Measurements from ENCODE around the gene MYH11. TPM values are rescaled to one million over a fixed set of nuclear protein-coding genes. Genes with fewer than 3 reads are reported as not detected.

Gene MYH11
- total RNA-seq, 1 donor from 2014 or later: 1.9 TPM

GRCh38 chr16:15748654-15749053 is 108.2 kb downstream of the MYH11 start:
- TF ChIP-seq CTCF (IDR thresholded peaks at IDR 0.05): no peak
- Mint-ChIP-seq H3K9me3 (ENCODE audit: unreplicated experiment) (no peaks in the 10 kb centered on the region), H3K27me3 (ENCODE audit: unreplicated experiment) (no peaks in the 10 kb centered on the region), H3K27ac (ENCODE audit: unreplicated experiment) (no peak overlapping the region), H3K4me3 (ENCODE audit: unreplicated experiment) (no peak overlapping the region), H3K4me1 (ENCODE audit: unreplicated experiment) (no peaks in the 10 kb centered on the region), H3K36me3 (ENCODE audit: unreplicated experiment) (no peaks in the 10 kb centered on the region)
- no peak for DNase-seq (ENCODE audit: extremely low spot score, unreplicated experiment)

- no peak for TF ChIP-seq CTCF (IDR thresholded peaks at IDR 0.05)
- Mint-ChIP-seq H3K4me1 (ENCODE audit: unreplicated experiment) (no peaks in the 10 kb centered on the region), H3K4me3 (ENCODE audit: unreplicated experiment) (no peak overlapping the region), H3K27me3 (ENCODE audit: unreplicated experiment) (no peaks in the 10 kb centered on the region), H3K9me3 (ENCODE audit: unreplicated experiment) (no peaks in the 10 kb centered on the region), H3K36me3 (ENCODE audit: unreplicated experiment) (no peaks in the 10 kb centered on the region), H3K27ac (ENCODE audit: unreplicated experiment) (no peak overlapping the region)
- no peak for DNase-seq (ENCODE audit: extremely low spot score, unreplicated experiment)
Measured at GRCh38 chr16:15747937-15748336, 108.9 kb downstream of the MYH11 start.

DNA sequence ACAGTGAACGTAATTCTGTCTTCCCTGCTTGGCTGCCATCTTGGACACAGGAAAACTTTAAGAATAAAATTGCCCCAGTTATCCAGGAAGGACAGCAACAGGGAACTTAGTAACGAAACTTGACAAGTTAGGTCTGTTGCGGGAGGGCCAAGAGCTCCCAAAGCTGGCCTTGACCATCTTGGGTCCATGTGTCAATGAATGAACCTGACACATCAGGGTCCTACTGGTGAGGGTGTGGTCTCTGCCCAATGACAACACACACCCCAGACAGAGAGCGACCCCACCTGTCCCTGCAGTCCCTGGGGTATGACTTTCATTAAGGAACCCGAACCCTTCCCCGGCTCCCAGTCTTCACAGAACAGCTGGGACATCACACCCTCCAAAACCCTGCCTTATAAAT is 110.5 kb downstream of the MYH11 start:
- DNase-seq (ENCODE audit: extremely low spot score, unreplicated experiment): no peak
- Mint-ChIP-seq H3K4me1 (ENCODE audit: unreplicated experiment) (no peaks in the 10 kb centered on the region), H3K27me3 (ENCODE audit: unreplicated experiment) (no peaks in the 10 kb centered on the region), H3K9me3 (ENCODE audit: unreplicated experiment) (no peaks in the 10 kb centered on the region), H3K27ac (ENCODE audit: unreplicated experiment) (no peak overlapping the region), H3K4me3 (ENCODE audit: unreplicated experiment) (no peak overlapping the region), H3K36me3 (ENCODE audit: unreplicated experiment) (no peaks in the 10 kb centered on the region)
- no peak for TF ChIP-seq CTCF (IDR thresholded peaks at IDR 0.05)

DNA sequence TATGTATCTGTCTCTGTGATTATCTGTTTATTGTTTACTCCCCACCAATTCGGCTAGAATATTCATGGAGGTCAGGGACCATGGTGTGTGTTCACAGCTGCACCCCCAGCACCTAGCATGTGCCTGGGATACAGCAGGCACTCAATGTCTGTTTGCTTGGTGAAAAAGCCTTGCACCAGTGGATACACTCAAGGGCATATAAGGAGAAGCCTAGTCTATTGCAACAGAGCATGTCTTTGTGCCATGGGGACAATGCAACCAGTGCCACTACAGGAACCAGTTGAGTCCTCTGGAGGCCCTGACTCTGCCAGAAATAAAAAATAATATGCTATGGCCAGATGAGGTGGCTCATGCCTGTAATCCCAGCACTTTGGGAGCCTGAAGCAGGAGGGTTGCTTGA is 113.2 kb downstream of the MYH11 start:
- no peak for DNase-seq (ENCODE audit: extremely low spot score, unreplicated experiment)
- Mint-ChIP-seq H3K9me3 (ENCODE audit: unreplicated experiment) (no peaks in the 10 kb centered on the region), H3K4me1 (ENCODE audit: unreplicated experiment) (no peaks in the 10 kb centered on the region), H3K36me3 (ENCODE audit: unreplicated experiment) (no peaks in the 10 kb centered on the region), H3K27me3 (ENCODE audit: unreplicated experiment) (no peaks in the 10 kb centered on the region), H3K27ac (ENCODE audit: unreplicated experiment) (no peak overlapping the region), H3K4me3 (ENCODE audit: unreplicated experiment) (no peak overlapping the region)
- TF ChIP-seq CTCF (IDR thresholded peaks at IDR 0.05): no peak

- H3K27ac Mint-ChIP-seq (ENCODE audit: unreplicated experiment): no peak overlapping the region
- no peak overlapping the region for H3K4me3 Mint-ChIP-seq (ENCODE audit: unreplicated experiment)
- H3K9me3 Mint-ChIP-seq (ENCODE audit: unreplicated experiment): no peaks in the 10 kb centered on the region
- no peaks in the 10 kb centered on the region for H3K27me3 Mint-ChIP-seq (ENCODE audit: unreplicated experiment)
- no peak for DNase-seq (ENCODE audit: extremely low spot score, unreplicated experiment)
- no peaks in the 10 kb centered on the region for H3K36me3 Mint-ChIP-seq (ENCODE audit: unreplicated experiment)
- no peak for TF ChIP-seq CTCF (IDR thresholded peaks at IDR 0.05)
- H3K4me1 Mint-ChIP-seq (ENCODE audit: unreplicated experiment): no peaks in the 10 kb centered on the region
Measured at GRCh38 chr16:15742716-15743115, 114.1 kb downstream of the MYH11 start.
